Activated naive CD4-positive, alpha-beta T cell treated with anti-CD3 and anti-CD28 coated beads, Interleukin-2, amount 50 U/mL, for 24 hours (primary cell): Measurements from ENCODE around the gene INVS.
"Not testable (repeated sequence)": the region's sequence is repeated elsewhere in the genome, so short reads cannot be mapped to it uniquely, and the experiment has no call there.

Experiments used
- H3K27ac Mint-ChIP-seq: one replicate; pipeline ENCODE4 v1.8.0; 2021; ENCODE audit warnings: mild to moderate bottlenecking, mixed read lengths
- H3K27me3 Mint-ChIP-seq: one replicate; pipeline ENCODE4 v1.8.0; 2021; ENCODE audit warnings: mixed read lengths
- H3K36me3 Mint-ChIP-seq: one replicate; pipeline ENCODE4 v1.8.0; 2021; ENCODE audit warnings: mixed read lengths
- H3K4me1 Mint-ChIP-seq: one replicate; pipeline ENCODE4 v1.8.0; 2021; ENCODE audit warnings: mixed read lengths
- H3K4me3 Mint-ChIP-seq: one replicate; pipeline ENCODE4 v1.8.0; 2021; ENCODE audit warnings: mild to moderate bottlenecking, mixed read lengths
- H3K9me3 Mint-ChIP-seq: one replicate; pipeline ENCODE4 v1.8.0; 2021; ENCODE audit warnings: mixed read lengths

Gene INVS, protein sequence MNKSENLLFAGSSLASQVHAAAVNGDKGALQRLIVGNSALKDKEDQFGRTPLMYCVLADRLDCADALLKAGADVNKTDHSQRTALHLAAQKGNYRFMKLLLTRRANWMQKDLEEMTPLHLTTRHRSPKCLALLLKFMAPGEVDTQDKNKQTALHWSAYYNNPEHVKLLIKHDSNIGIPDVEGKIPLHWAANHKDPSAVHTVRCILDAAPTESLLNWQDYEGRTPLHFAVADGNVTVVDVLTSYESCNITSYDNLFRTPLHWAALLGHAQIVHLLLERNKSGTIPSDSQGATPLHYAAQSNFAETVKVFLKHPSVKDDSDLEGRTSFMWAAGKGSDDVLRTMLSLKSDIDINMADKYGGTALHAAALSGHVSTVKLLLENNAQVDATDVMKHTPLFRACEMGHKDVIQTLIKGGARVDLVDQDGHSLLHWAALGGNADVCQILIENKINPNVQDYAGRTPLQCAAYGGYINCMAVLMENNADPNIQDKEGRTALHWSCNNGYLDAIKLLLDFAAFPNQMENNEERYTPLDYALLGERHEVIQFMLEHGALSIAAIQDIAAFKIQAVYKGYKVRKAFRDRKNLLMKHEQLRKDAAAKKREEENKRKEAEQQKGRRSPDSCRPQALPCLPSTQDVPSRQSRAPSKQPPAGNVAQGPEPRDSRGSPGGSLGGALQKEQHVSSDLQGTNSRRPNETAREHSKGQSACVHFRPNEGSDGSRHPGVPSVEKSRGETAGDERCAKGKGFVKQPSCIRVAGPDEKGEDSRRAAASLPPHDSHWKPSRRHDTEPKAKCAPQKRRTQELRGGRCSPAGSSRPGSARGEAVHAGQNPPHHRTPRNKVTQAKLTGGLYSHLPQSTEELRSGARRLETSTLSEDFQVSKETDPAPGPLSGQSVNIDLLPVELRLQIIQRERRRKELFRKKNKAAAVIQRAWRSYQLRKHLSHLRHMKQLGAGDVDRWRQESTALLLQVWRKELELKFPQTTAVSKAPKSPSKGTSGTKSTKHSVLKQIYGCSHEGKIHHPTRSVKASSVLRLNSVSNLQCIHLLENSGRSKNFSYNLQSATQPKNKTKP

DNA sequence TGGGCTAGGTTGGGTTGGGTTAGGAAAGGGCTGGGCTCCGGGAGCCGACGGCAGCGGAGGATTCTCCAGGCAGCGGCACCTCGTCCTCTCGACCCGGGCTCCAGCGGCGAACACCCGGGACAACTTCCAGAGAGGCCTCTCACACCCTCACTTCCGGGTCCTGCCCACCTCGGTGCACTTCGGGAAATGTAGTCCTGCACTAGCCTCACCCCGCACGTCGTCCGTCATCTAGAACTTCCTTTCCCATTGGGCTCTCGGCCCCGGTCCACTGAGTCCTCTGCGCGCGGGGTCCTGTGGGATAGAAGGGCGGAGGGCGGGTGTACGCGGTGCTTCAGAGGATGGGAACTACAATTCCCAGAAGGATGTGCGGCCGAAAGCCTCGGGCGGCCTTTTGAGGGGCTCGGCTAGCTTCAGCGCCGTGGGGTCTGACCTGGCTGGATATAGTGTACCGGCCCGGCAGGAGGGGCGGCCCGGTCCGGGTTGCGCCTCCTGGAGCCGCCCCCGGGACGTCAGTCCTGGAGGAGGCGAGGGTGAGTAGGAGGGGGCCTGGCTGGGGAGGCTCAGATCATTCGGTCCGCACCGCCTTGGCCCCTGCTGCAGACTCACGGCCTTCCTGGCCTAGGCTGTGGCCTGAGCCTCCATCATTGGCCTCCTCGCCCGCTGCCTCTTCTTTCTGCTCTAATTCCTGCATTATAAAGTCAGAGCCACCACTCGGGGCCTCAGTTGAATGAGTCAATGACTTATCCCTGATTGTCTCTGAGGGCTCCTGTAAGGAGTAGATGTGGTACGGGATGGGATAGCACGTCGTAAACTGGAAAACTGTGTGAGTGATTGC is at the start of gene INVS, which contains the start of gene ERP44:
Gene INVS (plus strand): TSS at position 357 of the 835 bp plus-strand sequence. CDS start 5,279 bp downstream, outside the sequence.
Gene ERP44 (minus strand): TSS at position 114 of the 835 bp plus-strand sequence. CDS start 160 bp downstream, outside the sequence.
- Mint-ChIP-seq H3K27me3 (no peaks in the 10 kb centered on the region), H3K4me3 (peak within 1 kb of the TSS; percentile 98), H3K27ac (peak within 1 kb of the TSS; percentile 95), H3K36me3 (no peaks in the 10 kb centered on the region), H3K4me1 (peaks cover 46% of the 10 kb centered on the region), H3K9me3 (no peaks in the 10 kb centered on the region)

DNA sequence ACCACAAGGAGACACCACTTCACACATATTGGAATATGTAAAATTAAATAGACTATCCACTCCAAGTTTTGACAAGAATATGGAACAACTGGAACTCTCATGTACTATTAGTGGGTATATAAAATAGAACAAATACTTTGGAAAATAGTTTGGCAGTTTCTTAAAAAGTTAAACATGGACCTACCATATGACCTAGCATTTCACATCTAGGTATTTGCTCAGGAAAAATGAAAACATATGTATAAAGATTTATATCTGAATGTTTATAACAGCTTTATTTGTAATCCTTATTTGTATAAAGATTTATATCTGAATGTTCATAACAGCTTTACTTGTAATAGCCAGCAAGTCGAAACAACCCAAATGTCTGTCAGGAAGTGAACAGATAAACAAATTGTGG is 49.5 kb upstream of the INVS start:
- peaks cover 40% of the 10 kb centered on the region for H3K36me3 Mint-ChIP-seq
- no peaks in the 10 kb centered on the region for H3K9me3 Mint-ChIP-seq
- H3K27ac Mint-ChIP-seq, result no peak overlapping the region
- peaks cover 39% of the 10 kb centered on the region for H3K4me1 Mint-ChIP-seq
- H3K27me3 Mint-ChIP-seq, result no peaks in the 10 kb centered on the region
- no peak overlapping the region for H3K4me3 Mint-ChIP-seq

DNA sequence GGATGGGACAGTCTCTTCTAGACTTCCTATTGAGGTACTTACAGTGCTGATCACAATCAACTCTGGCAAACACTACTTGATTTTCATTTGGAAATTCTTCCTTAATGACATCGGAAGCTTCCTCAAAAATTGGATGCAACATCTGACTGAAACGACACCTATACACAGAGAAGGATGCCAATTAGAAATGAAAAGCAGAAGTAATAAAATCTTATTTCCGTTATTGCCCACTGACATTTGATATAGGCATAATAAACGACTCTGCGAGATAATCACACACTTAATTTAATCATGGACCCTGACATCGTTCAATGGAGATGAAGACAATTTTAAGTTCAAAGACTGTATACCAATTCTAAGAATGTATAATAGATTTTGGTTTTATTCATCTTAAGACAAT is 46.7 kb upstream of the INVS start:
- Mint-ChIP-seq H3K36me3 (peaks cover 24% of the 10 kb centered on the region), H3K27me3 (no peaks in the 10 kb centered on the region), H3K27ac (no peak overlapping the region), H3K9me3 (no peaks in the 10 kb centered on the region), H3K4me3 (no peak overlapping the region), H3K4me1 (peaks cover 25% of the 10 kb centered on the region)

DNA sequence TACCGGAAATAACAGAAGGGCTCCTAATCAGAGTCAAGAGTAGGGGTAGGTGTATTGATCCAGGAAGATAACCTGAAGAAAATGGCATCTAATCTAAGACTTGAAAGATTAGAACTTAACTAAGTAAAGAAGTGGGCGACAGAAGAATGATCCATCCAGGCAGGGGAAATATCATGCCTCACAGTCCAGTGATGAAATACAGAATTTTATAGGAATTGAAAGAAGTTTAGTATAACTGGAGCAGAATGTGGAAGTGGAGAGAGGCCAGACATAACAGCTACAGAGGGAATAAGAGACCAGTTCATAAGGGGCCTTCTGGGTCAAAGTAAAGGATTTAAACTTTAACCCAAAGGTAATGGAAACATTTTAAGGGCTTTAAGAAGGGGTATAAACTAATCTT is 42.5 kb upstream of the INVS start:
- H3K4me3 Mint-ChIP-seq, result no peak overlapping the region
- H3K27me3 Mint-ChIP-seq, result no peaks in the 10 kb centered on the region
- peaks cover 11% of the 10 kb centered on the region for H3K36me3 Mint-ChIP-seq
- H3K27ac Mint-ChIP-seq, result no peak overlapping the region
- H3K9me3 Mint-ChIP-seq, result no peaks in the 10 kb centered on the region
- H3K4me1 Mint-ChIP-seq, result peaks cover 28% of the 10 kb centered on the region

DNA sequence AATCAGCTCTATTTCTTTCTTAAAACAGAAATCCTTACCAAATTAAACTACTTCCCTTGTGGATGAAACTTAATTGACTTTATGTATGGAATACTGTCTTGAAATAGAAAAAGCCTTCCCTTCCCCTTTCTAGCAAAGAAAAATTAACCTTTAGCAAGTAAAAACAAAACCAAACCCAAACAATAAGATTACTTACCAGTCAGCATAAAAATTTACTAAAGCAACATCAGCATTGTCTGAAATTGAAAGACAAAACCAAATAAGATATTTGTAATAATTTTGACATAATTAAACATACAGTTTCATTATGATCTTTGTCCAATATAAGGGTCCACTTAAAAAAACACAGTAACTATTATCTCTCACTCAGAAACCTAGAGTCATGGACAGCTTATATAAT is 41.4 kb upstream of the INVS start:
- no peaks in the 10 kb centered on the region for H3K9me3 Mint-ChIP-seq
- peak overlapping the region; percentile 27 for H3K27ac Mint-ChIP-seq
- H3K4me1 Mint-ChIP-seq, result peaks cover 23% of the 10 kb centered on the region
- H3K4me3 Mint-ChIP-seq, result no peak overlapping the region
- no peaks in the 10 kb centered on the region for H3K27me3 Mint-ChIP-seq
- H3K36me3 Mint-ChIP-seq, result peaks cover 7% of the 10 kb centered on the region

DNA sequence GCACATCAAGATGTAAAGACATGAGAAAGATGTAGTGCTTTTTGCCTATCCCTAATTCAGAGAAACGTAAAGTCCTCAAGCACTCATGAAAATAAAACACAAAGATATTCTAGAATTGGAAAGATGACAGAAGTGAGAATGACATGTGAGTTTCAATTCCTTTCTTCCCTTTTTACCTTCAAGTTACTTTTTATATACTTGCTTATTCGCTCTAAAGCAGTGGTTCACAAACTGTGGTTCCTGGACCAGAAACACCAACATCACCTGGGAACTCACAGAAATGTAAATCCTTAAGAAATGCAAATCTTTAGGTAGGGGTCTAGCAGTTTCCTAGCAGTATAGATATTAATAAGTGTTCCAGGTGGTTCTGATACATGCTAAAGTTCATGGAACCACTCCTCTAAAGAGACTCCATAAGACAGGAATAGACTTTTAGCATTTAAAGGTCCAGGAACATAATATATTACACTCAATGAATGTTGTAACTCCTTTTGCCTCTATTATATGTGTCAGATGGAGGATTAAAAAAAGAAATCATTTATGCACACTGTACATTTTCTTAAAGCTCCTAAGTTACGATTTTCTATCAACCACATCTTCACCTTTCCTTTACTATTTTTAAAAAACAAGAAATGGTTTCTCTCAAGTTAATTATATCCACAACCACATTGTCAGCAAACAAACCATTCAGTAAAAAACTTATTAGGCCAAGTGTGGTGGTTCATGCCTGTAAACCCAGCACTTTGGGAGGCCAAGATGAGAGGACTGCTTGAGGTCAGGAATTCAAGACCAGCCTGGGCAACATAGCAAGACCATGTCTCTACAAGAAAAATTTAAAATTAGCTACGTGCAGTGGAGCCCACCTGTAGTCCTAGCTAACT is 40.1 kb upstream of the INVS start:
- Mint-ChIP-seq H3K27me3 (no peaks in the 10 kb centered on the region), H3K4me3 (no peak overlapping the region), H3K36me3 (peaks cover 7% of the 10 kb centered on the region), H3K9me3 (no peaks in the 10 kb centered on the region), H3K4me1 (peaks cover 24% of the 10 kb centered on the region), H3K27ac (no peak overlapping the region)

DNA sequence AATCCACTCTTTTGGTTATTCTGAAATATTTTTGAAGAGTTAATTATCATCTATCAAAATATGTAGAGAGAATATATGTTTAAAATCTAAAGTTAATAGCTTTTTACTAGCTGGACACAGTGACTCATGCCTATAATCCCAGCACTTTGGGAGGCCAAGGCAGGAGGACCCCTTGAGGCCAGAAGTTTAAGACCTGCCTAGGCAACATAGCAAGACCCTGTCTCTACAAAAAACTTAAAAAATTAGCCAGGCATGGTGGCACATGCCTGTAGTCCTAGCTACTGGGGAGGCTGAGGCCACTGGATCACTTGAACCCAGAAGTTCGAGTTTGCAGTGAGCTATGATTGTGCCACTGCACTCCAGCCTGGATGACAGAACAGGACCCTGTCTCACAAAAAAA is 36.4 kb upstream of the INVS start:
- not testable (repeated sequence) for H3K4me3 Mint-ChIP-seq, H3K27ac Mint-ChIP-seq, H3K36me3 Mint-ChIP-seq, H3K27me3 Mint-ChIP-seq, H3K9me3 Mint-ChIP-seq
- peaks cover 26% of the 10 kb centered on the region for H3K4me1 Mint-ChIP-seq

DNA sequence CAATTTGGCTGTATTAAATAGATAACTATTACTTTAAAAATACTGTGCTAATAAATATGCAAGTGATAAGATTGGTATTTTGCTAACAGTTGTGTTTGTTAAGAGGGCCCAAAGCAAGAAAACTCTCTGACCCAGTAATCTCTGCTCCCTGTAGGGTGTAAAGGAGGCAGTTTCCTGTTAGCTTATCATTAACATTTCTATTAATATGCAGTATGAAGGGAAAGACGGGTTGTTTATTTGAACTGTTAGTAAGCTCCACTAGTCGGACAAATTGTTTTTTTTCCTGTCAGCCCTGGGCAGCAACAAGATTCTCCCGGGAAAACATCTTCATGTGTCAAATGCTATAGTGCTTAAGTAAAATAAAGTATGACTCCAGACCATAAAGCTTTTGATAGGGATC is 35.9 kb upstream of the INVS start:
- Mint-ChIP-seq H3K4me1 (peaks cover 25% of the 10 kb centered on the region), H3K4me3 (no peak overlapping the region), H3K27me3 (no peaks in the 10 kb centered on the region), H3K27ac (no peak overlapping the region), H3K36me3 (peaks cover 4% of the 10 kb centered on the region), H3K9me3 (no peaks in the 10 kb centered on the region)

DNA sequence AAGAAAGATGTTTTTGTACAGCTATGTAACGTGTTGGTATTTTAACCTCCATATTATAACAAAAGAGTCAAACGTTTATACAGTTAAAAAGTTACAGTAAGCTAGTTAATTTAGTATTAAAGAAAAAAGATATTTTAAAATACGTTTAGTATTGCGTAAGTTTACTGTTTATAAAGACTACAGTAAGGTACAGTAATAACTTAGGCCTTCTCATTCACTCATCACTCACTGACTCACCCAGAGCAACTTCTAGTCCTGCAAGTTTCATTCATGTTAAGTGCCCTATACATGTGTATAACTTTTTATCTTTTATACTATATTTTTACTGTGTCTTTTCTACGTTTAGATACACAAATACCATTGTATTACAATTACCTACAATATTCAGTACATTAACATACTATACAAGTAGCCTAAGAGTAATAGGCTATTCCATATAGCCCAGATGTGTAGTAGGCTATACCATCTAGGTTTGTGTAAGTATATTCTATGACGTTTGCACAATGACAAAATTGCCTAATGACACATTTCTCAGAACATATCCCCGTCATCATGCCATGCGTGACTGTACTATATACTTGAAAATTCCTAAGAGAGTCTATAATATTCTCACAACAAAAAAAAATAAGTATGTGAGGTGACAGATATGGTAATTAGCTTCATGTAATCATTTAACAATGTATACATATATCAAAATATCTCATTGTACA is 34.0 kb upstream of the INVS start:
- Mint-ChIP-seq H3K4me1 (peaks cover 24% of the 10 kb centered on the region), H3K27ac (no peak overlapping the region), H3K4me3 (no peak overlapping the region), H3K27me3 (no peaks in the 10 kb centered on the region), H3K9me3 (no peaks in the 10 kb centered on the region), H3K36me3 (peaks cover 3% of the 10 kb centered on the region)

DNA sequence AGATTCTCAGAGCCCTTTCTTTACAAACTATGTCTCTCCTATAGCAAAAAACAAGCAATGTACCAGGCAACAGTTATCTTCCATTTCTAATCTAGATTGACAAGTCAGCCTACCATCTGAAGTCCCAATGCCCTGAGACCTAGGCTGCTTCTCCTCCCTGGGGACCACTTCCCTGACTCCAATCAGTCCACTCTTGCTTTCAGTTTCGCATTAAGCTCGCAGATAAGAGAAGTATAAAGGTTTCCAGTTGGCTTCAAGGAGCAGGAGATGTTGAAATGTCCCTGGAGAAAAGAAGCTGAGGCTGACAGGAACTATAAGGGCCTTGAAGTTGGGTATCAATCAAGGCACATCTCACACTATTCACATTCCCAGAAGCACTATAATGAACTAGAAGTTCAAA is 32.5 kb upstream of the INVS start:
- peaks cover 32% of the 10 kb centered on the region for H3K4me1 Mint-ChIP-seq
- no peaks in the 10 kb centered on the region for H3K9me3 Mint-ChIP-seq
- no peak overlapping the region for H3K27ac Mint-ChIP-seq
- H3K27me3 Mint-ChIP-seq, result no peaks in the 10 kb centered on the region
- peaks cover 4% of the 10 kb centered on the region for H3K36me3 Mint-ChIP-seq
- H3K4me3 Mint-ChIP-seq, result no peak overlapping the region

DNA sequence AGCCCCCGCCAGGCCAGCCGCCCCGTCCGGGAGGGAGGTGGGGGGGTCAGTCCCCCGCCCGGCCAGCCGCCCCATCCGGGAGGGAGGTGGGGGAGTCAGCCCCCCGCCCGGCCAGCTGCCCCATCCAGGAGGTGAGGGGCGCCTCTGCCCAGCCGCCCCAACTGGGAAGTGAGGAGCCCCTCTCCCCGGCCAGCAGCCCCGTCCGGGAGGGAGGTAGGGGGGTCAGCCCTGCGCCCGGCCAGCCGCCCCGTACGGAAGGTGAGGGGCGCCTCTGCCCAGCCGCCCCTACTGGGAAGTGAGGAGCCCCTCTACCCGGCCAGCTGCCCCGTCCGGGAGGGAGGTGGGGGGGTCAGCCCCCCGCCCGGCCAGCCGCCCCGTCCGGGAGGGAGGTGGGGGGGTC is 31.1 kb upstream of the INVS start:
- H3K36me3 Mint-ChIP-seq, H3K4me3 Mint-ChIP-seq, H3K27ac Mint-ChIP-seq, H3K27me3 Mint-ChIP-seq, H3K9me3 Mint-ChIP-seq: not testable (repeated sequence)
- H3K4me1 Mint-ChIP-seq, result peaks cover 42% of the 10 kb centered on the region

DNA sequence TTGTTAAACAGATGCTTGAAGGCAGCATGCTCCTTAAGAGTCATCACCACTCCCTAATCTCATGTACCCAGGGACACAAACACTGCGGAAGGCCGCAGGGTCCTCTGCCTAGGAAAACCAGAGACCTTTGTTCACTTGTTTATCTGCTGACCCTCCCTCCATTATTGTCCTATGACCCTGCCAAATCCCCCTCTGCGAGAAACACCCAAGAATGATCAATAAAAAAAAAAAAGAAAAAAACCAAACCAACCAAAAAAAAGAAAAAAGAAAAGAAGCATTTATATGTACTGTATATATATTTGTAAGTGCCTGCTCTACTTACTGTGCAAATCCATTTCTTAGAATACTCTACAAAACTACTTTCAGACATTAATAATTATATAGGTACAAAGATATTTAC is 30.0 kb upstream of the INVS start:
- peaks cover 47% of the 10 kb centered on the region for H3K4me1 Mint-ChIP-seq
- H3K27ac Mint-ChIP-seq, H3K36me3 Mint-ChIP-seq, H3K9me3 Mint-ChIP-seq, H3K27me3 Mint-ChIP-seq, H3K4me3 Mint-ChIP-seq: not testable (repeated sequence)

DNA sequence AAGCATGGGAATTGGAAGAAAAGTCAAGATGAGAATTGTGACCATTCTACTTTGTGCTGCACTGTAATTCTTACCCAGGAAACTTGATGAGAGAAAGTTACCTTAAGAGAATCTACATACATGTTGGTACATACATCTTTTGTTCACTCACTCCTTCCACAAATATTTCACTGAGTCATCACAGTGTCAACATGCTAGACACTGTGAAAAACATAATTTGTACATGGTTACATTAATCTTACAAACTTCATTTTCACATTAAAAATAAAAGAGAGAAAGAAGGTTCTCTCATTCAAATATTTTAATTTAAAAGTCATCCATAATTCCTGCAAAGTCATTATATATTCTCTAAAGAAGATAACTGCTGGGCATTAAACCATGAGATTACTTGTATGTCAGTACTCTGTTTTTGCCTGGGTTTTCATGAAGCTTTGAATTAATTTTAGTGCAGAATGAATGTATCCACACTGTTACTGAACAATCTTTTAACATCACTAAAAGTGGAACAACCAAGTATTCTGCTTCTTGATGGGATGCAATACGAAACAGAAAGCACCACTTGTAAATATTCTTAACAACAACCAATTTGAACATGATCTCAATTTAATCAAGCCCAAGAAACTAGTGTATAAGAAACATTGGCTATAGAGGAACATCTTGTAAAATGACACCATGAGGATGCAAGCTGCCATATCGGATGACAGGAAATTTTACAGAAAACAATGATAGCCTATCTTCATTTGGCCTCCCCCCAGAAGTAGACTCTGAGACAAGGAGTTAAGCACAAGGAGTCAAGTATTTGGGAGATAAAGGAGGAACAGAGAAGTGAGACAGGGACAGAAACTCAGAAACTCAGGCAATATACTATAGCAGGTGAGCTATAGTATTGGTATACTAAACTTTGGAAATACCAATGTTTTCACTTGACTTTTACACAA is 28.7 kb upstream of the INVS start:
- H3K4me3 Mint-ChIP-seq, result no peak overlapping the region
- no peak overlapping the region for H3K27ac Mint-ChIP-seq
- peaks cover 4% of the 10 kb centered on the region for H3K36me3 Mint-ChIP-seq
- H3K4me1 Mint-ChIP-seq, result peaks cover 48% of the 10 kb centered on the region
- no peaks in the 10 kb centered on the region for H3K27me3 Mint-ChIP-seq
- no peaks in the 10 kb centered on the region for H3K9me3 Mint-ChIP-seq
